HepG2 (cell line): Measurements from ENCODE around the gene POLR1H. TPM values are rescaled to one million over a fixed set of nuclear protein-coding genes. Genes with fewer than 3 reads are reported as not detected.

Source experiments
- AFF4 ChIP-seq: sonication (generic); formaldehyde crosslinking; IDR thresholded peaks from 2 replicates; pipeline ENCODE4 v1.4.0; 2020; ENCODE audit warnings: missing genetic modification reagents
- E2F1 ChIP-seq: sonication (generic); formaldehyde crosslinking; IDR thresholded peaks from 2 replicates; pipeline ENCODE4 v1.5.0; 2020; ENCODE audit warnings: missing genetic modification reagents
- ESRRA ChIP-seq: sonication (generic); formaldehyde crosslinking; IDR thresholded peaks from 2 replicates; pipeline ENCODE4 v1.5.1; 2020; ENCODE audit warnings: mild to moderate bottlenecking, low read depth, missing genetic modification reagents
- HDAC1 ChIP-seq: sonication (generic); formaldehyde crosslinking; IDR thresholded peaks from 2 replicates; pipeline ENCODE4 v1.5.1; 2020; ENCODE audit warnings: mild to moderate bottlenecking, missing genetic modification reagents
- HMGA1 ChIP-seq: sonication (generic); formaldehyde crosslinking; conservative IDR thresholded peaks from 2 replicates; pipeline ENCODE4 v1.4.0; 2020; ENCODE audit warnings: missing genetic modification reagents
- PHF5A ChIP-seq: IDR thresholded peaks from one replicate; pipeline ENCODE4 v1.6.1; 2018; ENCODE audit warnings: low read depth, missing genetic modification reagents; ENCODE audit not compliant: unreplicated experiment
- POLR2AphosphoS5 ChIP-seq: IDR thresholded peaks from 2 replicates; pipeline ENCODE4 v1.6.1; 2012; ENCODE audit warnings: low read depth, low read length
- RERE ChIP-seq: IDR thresholded peaks from 2 replicates; pipeline ENCODE4 v1.6.1; 2016; ENCODE audit warnings: low read depth, missing genetic modification reagents, missing compliant biosample characterization
- REXO4 ChIP-seq: sonication (generic); formaldehyde crosslinking; IDR thresholded peaks from 2 replicates; pipeline ENCODE4 v1.8.0; 2022; ENCODE audit warnings: missing genetic modification reagents, mild to moderate bottlenecking, borderline replicate concordance
- TP53 ChIP-seq: sonication (generic); formaldehyde crosslinking; conservative IDR thresholded peaks from 2 replicates; pipeline ENCODE4 v1.4.0; 2020; ENCODE audit warnings: missing genetic modification reagents
- ZBTB26 ChIP-seq: IDR thresholded peaks from 2 replicates; pipeline ENCODE4 v1.6.1; 2016; ENCODE audit warnings: missing compliant biosample characterization, missing genetic modification reagents, borderline replicate concordance
- ZNF160 ChIP-seq: sonication (generic); formaldehyde crosslinking; IDR thresholded peaks from 2 replicates; pipeline ENCODE4 v1.8.0; 2022; ENCODE audit warnings: mild to moderate bottlenecking, inconsistent platforms, missing genetic modification reagents
- ZNF317 ChIP-seq: sonication (generic); formaldehyde crosslinking; IDR thresholded peaks from 2 replicates; pipeline ENCODE4 v1.5.0; 2020; ENCODE audit warnings: mild to moderate bottlenecking, missing genetic modification reagents
- ZNF549 ChIP-seq: sonication (generic); formaldehyde crosslinking; IDR thresholded peaks from 2 replicates; pipeline ENCODE4 v1.5.0; 2020; ENCODE audit warnings: missing genetic modification reagents
- ZSCAN5A ChIP-seq: sonication (generic); formaldehyde crosslinking; IDR thresholded peaks from 2 replicates; pipeline ENCODE4 v1.8.0; 2022; ENCODE audit warnings: mild to moderate bottlenecking, missing genetic modification reagents, borderline replicate concordance
- polyA plus RNA-seq, 8 experiments: library from polyadenylated mRNA; depleted of rRNA in 3 of 8; stranded (reverse) in 7 of 8; unstranded in 1 of 8; fragments of >200 nt; fragmentation: Illumina TruSeq in 4 of 8; extraction: Trizol in 4 of 8; gene quantifications; 2 replicates each; pipeline versions ENCODE4 v1.2.1 to v1.2.3, GENCODE V29; 2011 to 2016; ENCODE audit warnings: low read depth in 4 of 8, missing spikeins in 1 of 8, mixed read lengths in 1 of 8; ENCODE audit not compliant: insufficient read depth in 1 of 8
- total RNA-seq, 5 experiments: library from RNA; depleted of rRNA; stranded (reverse); fragments of >200 nt; fragmentation: Illumina TruSeq; extraction: Trizol; gene quantifications; 2 replicates each; pipeline ENCODE4 v1.2.3, GENCODE V29; 2016; ENCODE audit warnings: low read depth in 1 of 5

POLR1H gene
- total and polyA plus RNA-seq, 2 of the 13 experiments (the other 11 are each of a cell fraction or from before 2014, with no cell fraction given): 61.4 to 79.8 TPM

GRCh38 chr6:30102970-30103871 lies 42.2 kb downstream of the POLR1H start (continued):
- no peak for TF ChIP-seq RERE (CRISPR knock-in tag)
- TF ChIP-seq AFF4 (CRISPR knock-in tag): no peak
- no peak for TF ChIP-seq HMGA1 (CRISPR knock-in tag)
- peak; percentile 74 for TF ChIP-seq POLR2AphosphoS5
- no peak for TF ChIP-seq ZNF549
- TF ChIP-seq ZNF160 (CRISPR knock-in tag): peak; percentile 40; the same call in 1 of the 2 replicates
- peak; percentile 39 for TF ChIP-seq HDAC1 (CRISPR knock-in tag)
- peak; percentile 50 for TF ChIP-seq PHF5A (CRISPR knock-in tag)
- TF ChIP-seq E2F1: no peak
- 0 out of 2 replicates have a peak, but pooled peaks have one; percentile 32 for TF ChIP-seq ZNF317 (CRISPR knock-in tag)
- no peak for TF ChIP-seq ZSCAN5A
- TF ChIP-seq ZBTB26 (CRISPR knock-in tag): no peak; the same call in 1 of the 2 replicates
- TF ChIP-seq ESRRA: no peak
- TF ChIP-seq REXO4 (CRISPR knock-in tag): no peak
- TF ChIP-seq TP53 (CRISPR knock-in tag): no peak
